Measurements from ENCODE around the gene NXN.

GRCh38 chr17:902463-902862 lies 77.1 kb downstream of the NXN start:
- TF ChIP-seq CTCF (conservative IDR thresholded peaks at IDR 0.05) (no peak), ZFX (IDR thresholded peaks at IDR 0.05) (no peak)

Data from C4-2B (cell line).